HG03066 (cell line): Measurements from ENCODE around the gene SLC16A6.
A peak's percentile ranks its signal among the peaks of the same experiment; 100 is the strongest.
"Not testable (repeated sequence)": the region's sequence is repeated elsewhere in the genome, so short reads cannot be mapped to it uniquely, and the experiment has no call there.

ENCODE experiments used
- ATAC-seq: cut with Tn5 transposase; IDR thresholded peaks from one replicate; pipeline ENCODE4 v1.9.1; 2021; ENCODE audit warnings: low read depth; ENCODE audit not compliant: unreplicated experiment

SLC16A6 gene

DNA sequence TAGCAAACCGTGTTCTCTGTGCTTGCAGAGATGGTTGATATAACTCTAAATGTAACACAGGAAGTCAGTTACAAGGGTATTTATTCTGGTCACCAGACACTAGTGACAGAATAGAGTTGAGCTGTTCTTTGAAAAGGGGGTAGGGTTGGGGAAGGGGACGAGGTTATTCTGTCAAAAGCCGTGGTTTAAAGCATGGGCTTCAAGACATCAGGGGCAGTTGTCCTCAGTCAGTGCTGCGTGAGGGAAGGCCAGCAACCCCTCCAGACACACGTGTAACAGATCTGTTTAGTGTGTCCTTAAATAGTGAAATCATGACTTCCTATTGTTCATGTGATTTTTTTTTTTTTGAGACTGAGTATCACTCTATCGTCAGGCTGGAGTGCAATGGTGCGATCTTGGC lies 37.5 kb downstream of the SLC16A6 start:
- not testable (repeated sequence) for ATAC-seq

DNA sequence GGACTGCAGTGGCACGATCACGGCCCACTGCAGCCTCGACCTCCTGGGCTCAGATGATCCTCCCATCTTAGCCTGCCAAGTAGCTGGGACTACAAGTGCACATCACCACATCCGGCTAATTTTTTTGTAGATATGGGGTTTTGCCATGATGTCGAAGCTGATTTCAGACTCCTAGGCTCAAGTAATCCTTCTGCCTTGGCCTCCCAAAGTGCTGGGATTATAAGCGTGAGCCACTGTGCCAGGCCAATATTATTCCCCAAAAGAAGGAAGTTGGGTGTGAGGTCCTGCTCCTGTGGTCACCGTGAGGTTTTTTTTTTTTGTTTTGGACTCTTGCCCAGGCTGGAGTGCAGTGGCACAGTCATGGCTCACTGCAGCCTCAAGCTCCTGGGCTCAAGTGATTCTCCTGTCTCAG lies 41.6 kb downstream of the SLC16A6 start:
- ATAC-seq: no peak

DNA sequence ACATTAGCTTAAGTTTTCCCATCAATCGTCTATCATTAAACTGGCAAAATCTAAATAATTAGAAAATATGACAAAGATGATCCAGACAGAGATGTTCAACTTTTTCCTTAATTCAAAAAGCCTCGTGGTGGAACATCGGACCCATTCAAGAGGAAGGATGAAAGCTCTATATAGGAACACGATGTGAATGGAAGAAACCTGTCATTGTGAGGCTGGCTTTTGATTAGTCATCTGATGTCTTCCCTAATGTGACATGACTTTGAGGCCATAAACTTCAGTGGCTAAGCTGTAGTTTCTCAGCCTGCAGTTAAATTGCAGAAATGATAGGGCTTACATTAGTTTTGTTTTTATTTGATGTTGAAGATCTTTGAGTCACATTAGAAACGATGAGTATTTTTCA lies 42.0 kb downstream of the SLC16A6 start:
- ATAC-seq: no peak

DNA sequence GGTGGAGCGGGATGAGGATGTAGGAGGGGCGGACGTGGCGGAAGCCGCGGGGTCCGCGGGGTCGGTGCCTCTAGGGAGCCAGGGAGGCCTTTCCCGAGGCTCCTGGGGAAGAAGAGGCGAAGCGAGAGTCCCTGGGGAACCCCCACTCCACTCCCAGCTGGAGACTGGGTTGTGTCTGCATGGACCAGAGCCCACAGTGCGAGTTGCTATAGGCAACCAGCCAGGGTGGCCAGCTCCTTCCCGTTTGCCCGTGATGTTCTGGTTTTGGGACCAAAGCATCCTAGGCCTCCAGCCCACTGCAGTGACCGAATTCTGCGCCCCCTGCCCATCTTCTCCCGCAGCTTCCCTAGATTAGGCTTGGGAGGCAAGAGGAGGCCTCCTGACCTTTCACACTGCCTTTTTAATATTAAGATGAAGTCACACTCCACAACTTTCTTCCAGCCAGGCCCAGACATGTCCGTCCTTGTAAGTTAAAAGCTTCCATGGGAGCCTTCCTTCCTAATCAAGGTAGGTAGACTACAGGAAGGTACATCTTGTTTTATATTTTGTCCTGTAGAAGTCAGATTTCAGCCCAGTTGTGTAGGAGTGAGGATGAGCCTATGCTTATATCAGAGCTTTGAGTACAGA lies 42.6 kb downstream of the SLC16A6 start:
- no peak for ATAC-seq

DNA sequence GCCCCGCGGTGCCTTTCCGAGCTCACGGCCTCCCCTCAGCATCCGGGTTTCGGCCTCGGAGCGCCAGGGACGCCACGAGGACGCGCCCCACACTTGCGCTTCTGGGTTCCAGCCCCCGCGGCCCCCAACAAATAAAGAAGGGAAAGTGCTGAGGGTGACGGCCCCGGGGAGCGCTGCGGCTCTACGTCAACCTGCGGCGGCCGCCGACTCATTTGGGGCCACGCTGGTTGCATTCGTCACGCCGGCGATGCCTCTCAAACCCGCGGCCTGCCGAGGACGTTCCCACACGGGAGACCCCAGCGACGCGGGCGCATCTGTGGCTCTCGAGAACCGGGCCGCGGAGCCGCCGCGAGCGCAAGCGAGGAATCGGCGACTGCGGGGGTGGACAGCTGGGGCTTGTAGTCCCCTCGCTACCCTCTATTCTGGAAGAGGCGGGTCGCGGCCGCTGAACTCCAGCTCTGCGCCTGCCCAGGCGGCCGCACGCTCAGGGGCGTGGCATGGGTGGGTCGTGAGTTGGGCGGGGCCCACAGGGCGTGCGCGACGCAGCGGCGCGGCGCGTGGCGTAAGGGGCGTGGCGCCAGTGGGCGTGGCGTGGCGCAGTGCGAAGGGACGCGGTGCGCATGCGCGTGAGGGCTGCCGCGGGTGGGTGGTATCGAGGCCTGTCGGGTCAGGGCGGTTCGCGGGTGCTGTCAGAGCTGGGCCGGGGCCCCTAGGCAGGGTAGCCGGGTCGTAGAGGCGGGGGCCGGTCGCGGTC lies 43.3 kb downstream of the SLC16A6 start, which contains the start of gene AMZ2:
Gene AMZ2, plus strand, starts transcription at position 599 of the 754 bp plus-strand sequence. CDS start 2,145 bp downstream, outside the sequence.
- peak; percentile 81 for ATAC-seq

DNA sequence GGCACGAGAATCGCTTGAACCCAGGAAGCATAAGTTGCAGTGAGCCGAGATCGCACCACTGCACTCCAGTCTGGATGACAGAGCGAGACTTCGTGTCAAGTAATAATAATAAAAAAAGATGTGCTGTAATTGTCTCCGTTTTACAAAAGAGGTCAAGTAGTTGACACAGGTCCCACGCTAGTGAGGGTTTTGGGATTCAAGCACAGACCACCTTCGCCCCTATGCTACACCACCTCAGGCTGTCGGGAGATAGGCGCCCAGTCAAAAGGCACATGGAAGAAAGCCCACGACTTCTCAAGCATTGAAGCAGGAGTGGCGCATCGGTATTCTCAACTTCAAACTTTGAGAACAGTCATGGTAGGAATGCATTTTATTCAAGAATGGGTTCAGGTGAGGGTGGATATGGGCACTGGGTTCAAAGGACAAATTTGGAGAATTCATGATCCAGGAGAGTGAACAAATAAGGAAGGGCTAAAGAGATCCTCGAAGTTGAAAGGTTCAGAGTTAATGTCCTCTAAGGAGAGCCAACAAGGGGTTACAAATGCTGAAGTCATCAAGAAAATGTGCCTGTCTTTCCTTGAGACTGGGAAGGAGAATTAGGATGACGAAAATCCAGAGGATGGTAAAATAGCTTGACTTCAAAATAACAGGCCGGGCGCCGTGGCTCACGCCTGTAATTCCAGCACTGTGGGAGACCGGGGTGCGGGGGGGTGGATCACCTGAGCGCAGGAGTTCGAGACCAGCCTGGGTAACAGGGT lies 44.5 kb downstream of the SLC16A6 start:
- no peak for ATAC-seq

DNA sequence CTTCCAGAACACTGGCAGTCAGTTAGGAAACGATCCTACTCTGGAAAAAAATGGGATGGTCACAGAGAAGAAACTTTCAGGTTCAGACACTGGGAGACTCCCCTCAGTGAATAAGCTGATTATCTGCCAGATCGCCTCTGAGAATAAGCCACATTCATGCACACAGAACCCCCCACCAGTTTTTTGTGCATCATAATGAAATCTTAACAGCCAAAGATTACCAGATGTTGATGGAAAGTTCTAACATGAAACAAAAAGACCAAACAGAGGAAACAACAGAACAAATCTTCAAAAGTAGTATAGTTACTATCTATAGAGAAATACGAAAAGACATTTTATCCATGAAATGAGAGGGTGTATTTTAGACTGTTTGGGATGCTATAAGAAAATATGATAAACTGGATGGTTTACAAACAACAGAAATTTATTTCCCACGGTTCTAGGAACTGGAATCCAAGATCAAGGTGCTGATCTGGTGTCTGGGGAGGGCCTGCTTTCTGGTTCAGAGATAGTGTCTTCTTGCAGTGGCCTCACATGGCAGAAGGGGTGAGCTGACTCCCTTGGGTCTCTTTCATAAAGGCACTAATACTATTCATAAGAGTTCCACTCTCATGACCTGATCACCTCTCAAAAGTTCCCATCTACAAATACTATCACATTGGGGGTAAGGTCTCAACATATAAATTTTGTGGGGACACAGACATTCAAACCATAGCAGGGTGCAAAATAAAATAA lies 51.1 kb downstream of the SLC16A6 start:
- ATAC-seq: no peak

DNA sequence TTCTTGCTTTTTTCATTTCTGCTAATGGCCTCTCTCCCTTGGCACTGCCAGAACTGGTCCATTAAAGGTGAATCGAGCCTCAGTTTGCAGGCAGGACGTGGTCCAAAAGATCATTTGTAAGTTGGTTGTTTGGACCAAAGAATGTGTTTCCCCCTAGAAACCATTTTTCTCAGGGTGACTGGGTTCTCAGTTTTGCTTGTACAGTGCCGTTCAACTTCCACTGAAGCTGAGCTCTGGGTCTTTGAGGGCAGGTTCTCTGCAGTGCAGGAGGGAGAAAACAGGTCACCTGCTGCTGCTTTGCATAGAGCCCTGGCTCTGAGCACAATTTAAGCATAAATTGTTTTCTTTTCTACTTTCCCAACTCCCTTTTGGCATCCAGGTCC lies 52.1 kb downstream of the SLC16A6 start:
- ATAC-seq: no peak

DNA sequence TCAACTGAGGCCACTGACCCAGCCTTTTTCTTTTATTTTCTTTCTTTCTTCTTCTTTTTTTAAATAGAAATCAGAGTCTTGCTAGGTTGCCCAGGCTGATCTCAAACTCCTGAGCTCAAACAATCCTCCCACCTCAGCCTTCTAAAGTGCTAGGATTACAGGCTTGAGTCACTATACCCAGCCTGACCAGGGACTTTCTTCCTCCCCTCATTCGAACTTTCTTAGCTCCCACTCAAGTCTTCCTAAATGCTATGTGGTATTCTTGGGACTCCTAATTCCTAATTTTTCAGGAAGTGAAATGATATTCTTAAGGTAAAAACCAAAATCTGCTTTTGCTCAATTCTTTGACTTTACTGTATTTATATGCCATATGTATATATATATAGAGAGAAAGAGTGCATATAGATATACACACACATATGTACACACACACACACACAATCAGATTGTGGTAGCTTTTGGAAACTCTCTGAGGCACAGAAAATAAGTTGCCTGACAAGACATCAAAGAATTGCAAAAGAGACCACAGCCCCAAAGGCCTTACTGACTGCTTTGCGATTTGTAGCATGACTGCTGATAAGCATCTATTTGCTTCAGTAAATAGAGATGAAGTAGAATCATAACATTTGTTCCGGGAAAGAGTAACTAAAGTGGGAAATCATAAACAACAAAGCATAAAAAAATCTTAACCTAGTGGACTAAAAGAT lies 52.6 kb downstream of the SLC16A6 start:
- peak; percentile 2 for ATAC-seq

DNA sequence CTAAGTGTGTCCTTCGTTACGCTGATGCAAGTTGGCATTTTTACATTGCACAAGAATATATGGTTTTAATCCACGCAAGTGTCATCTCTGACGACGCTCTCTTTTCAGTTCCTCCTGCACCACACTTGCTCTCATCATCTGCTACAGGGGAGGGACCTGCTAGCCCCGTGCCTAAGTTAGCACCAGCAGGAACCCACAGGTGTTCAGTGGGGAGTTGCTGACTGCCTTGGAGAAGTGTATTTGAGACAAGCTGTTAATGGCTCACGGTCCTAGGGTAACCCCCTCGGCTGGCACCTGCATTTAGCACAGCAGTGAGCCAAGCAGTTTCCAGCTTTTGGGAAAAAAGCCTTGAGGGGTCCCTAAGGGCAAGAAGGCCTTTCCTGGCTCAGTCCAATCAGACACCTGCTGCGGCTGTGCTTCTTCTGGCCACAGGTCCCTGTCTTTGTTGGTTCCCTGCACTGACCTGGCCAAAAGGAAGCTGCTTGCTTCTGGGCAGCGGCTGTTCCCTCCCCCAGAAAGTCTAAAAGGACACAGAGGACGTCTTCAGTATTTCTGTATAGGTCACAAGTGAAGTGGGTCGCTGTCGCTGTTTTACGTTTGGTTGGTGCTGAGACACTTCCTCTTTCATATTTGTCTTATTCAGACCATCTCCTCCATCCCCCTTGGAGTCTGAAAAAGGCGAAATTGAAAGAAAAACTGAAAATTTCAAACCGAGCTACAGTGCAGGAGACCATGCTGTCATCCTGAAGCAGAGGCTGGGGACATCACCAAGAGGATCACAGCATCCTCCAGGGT lies 53.4 kb downstream of the SLC16A6 start:
- peak; percentile 72 for ATAC-seq

DNA sequence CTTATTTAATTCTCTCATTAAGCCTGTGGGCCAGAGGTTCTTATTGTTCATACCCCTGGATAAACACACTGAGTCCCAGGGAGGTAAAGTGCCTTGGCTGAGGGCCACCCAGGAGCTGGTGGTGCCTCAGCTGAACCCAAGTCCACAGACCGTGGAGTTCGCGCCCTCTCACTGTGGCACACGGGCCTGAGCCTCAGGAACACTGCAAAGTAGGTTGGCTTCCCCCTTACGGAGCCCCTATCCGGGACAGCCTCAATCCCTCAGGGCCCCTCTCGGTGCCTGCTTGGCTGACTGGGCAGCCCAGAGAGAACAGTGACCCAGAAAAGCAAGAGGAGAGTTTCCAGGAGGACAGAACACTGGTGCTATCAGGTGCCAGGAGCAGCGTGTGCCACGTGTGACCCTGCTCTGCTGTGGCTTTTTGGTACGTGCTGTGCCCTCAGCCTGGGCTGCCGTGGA lies 55.6 kb downstream of the SLC16A6 start:
- ATAC-seq: not testable (repeated sequence)

DNA sequence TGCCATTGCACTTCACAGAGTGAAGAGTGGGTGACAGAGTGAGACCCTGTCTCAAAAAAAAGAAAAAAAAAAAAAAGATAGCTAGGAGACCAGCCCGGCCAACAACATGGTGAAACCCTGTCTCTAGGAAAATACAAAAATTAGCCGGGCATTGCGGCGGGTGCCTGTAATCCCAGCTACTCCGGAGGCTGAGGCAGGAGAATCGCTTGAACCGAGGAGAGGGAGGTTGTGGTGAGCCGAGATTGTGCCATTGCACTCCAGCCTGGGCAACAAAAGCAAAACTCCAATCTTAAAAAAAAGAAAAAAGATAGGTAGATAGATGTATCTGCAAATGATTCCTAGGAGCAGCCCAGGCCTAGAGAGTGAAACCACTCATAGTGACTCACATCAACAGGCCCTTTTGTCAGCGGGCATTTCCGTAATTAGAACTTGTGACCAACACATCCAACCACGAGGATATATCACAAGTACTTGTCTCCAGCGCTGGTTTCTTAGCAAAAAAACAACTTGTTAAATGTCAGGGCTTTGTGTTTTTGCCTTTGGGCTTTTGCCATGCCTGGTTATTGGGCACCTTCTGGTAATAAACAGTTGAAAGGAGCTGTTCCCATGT lies 56.1 kb downstream of the SLC16A6 start:
- peak; percentile 35 for ATAC-seq

DNA sequence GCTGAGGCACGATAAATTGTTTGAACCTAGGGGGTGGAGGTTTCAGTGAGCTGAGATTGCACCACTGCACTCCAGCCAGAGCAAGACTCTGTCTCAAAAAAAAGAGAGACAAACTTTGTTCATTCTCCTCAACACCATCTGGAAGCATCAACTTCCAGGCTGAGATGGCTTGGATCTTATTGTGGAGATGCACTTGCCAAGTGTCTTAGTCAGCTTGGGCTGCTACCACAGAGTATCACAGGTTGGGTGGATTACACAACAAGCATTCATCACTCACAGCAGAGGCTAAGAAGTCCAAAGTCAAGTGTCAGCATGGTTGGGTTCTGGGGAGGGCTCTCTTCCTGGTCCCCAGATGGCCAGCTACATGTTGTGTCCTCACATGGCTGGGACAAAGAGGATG lies 58.2 kb downstream of the SLC16A6 start:
- not testable (repeated sequence) for ATAC-seq

DNA sequence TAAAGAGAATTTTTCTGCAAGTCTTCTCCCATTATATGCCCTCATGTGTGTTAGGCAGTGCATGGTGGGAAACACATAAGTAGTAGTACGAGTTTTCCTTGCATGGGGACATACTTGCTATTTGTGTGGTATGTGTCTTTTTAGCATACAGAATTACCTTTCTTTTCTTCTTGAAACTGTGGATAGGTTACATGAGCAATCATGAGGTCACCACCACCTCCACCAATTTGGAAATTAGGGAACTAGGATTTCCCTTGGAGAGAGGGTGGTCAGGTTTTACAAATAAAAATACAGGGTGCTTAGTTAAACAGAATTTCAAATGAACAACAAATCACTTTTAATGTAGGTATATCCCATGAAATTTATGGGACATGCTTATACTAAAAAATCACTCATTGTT lies 59.4 kb downstream of the SLC16A6 start:
- no peak for ATAC-seq

DNA sequence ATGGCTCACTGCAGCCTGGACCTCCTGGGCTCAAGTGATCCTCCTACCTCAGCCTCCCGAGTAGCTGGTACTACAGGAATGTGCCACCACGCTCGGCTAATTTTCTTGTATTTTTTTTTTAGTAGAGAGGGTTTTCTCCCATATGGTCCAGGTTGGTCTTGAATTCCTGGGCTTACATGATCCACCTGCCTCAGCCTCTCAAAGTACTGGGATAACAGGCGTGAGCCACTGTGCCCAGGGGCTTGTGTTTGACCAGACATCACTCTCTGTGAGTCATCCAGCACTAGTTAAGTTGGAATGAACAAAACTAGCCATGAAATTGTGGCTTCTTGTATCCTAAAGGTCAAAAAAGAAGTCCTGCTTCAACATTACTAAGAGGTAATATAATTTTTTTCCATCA lies 59.8 kb downstream of the SLC16A6 start:
- not testable (repeated sequence) for ATAC-seq

DNA sequence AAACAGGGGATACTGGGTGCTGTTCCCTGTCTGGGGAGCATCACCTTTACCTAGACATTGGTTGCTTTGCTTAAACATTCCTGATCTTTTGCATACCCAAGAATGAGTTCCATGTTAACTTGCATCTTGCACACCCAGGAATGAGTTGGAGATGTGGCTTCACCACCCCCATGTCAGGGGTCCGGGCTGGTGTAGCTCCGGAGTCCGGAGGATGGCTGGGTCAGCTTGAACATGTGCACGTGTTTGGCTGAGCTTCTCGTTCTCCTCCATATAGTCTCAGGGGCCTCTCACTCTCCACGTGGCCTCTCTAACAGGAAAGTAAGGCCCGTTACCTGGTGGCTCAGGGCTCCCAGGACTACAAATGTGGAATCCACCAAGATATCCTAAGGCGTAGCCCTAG lies 61.3 kb downstream of the SLC16A6 start:
- ATAC-seq: no peak

DNA sequence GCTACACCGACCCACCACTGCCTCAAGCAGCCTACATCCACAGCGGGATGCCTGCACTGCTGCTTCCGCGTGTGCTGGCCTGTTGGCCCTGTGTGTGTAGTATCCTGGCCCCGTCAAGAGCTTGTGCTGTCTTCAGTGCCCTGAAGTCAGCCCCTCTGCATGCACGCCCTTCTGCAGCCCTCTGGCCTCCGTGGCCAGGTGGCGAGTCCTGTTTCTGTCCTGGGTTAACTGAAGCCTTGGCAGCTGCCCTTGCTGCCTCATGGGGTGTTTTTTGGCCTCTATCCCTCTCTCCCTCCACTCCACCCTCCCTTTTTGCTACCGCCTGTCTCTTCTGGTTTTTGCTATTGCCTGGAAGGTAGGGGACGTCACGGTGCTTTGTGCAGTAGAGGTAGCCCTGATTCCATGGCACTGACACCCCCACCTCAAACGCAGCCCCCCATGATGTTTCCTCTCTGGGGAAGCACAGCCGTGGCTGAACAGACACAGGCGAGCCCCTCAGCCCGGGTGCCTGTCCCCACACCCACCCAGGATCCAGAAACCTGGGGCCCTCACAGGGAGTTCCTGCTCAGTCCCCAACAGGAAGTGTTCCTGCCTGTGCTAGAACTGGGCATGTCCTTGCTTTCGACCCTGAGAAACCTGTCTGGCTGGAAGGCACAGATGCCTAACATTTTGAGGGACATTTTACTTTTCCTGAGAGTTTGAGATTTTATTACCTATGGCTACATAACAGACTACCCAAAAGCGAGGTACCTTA lies 61.9 kb downstream of the SLC16A6 start:
- no peak for ATAC-seq

DNA sequence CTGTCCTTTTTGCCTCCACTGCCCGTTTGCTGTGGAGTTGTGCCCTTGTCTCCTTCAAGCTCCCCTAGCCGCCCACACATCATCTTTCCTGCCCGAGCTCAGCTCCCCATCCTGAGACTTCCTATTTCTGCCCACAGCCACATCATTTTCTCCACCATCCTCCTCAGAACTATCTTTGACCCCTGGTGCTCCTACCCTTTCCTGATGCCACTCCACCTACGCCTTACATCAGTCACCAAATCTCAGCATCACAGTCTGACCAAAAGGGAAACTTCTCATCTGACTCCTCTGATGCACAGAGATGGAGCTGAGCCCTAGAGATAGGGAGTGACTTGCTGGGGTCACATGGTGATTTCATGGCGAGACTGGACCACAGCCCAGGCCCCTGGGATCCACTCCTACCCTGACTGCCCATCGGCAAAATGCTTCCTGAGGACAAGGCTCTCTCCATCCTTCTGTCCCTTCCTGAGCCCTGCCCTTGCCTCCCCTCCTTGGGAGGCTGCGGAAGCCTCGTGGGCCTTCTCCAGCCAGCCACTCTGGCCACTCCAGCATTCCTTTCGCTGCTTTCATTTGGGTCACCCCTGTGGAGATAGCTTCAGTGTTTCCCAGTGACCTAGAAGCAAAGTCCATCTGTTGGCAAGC lies 62.8 kb downstream of the SLC16A6 start:
- ATAC-seq: not testable (repeated sequence)
